HG02943 (cell line): ENCODE data around the gene FERMT3.

ENCODE experiments used
- ATAC-seq: cut with Tn5 transposase; IDR thresholded peaks from one replicate; pipeline ENCODE4 v1.9.1; 2021; ENCODE audit warnings: mild to moderate bottlenecking, low read depth, moderate library complexity; ENCODE audit not compliant: unreplicated experiment

FERMT3 gene

DNA sequence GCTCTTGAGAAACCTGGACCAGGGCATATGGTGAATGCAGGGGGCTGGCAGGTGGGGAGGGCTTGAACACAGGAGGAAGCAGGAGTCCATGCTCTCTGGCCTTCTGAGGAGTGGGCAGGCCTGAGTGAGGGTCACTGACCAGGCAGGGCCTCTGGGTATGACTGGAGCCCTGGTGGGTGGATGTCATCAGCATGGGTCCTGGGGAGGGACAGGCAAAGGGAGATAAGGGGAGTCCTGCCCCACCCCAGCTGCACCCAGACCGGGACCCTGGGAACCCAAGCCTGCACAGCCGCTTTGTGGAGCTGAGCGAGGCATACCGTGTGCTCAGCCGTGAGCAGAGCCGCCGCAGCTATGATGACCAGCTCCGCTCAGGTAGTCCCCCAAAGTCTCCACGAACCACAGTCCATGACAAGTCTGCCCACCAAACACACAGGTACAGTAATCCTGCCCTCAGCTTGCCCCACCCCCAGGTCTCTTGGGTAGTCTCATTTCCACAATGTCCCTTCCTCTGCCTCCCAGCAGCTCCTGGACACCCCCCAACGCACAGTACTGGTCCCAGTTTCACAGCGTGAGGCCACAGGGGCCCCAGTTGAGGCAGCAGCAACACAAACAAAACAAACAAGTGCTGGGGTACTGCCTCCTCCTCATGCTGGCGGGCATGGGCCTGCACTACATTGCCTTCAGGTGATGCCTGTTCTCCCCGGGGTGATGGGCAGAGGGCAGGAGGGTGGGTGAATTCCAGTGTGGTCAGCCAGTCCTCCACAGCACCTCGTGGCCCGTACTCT lies 25.9 kb downstream of the FERMT3 start:
- ATAC-seq = no peak

DNA sequence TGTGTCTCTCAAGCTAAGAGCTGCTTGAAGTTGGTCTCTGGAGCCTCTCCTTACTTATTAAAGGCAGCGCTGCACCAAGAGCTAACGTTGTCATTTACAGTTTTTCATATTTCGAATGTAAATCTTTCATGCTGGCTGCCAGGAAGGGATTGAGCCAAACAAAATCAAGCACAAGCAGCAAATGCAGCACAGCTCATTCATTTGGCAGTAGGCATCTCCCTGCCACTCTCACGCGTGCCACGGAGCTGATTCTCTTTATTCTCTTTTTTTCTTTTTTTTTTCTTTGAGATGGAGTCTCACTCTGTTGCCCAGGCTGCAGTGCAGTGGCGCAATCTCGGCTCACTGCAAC lies 26.4 kb downstream of the FERMT3 start:
- ATAC-seq = no peak

DNA sequence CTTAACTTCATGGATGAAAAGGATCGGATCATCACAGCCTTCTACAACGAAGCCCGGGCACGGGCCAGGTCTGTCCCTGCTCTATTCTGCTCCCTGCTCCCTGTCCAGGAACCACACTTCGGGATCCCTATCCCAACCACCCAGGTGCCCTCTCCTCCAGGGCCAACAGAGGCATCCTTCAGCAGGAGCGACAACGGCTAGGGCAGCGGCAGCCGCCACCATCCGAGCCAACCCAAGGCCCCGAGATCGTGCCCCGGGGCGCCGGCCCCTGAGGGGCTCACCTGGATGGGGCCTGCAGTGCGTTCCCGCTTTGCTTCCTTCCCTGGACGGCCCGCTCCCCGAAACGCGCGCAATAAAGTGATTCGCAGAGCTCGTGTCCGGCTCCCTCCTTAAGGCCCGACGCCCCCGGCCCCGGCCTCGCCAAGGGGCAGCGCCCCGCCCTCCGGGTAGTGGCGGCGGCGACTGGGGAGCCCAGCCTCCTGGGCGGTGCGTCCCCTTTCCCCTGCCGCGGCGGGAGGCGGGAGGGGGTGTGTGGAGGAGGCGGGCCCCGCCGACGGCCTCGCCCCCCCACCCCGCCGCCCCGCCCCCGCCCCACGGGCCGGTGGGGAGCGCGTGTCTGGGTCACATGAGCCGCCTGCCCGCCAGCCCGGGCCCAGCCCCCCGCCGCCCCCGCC lies 27.5 kb downstream of the FERMT3 start, which contains the start of gene VEGFB:
TSS of gene VEGFB (plus strand) at position 672 of the 674 bp plus-strand sequence. CDS start 250 bp downstream, outside the sequence.
- ATAC-seq = no peak

DNA sequence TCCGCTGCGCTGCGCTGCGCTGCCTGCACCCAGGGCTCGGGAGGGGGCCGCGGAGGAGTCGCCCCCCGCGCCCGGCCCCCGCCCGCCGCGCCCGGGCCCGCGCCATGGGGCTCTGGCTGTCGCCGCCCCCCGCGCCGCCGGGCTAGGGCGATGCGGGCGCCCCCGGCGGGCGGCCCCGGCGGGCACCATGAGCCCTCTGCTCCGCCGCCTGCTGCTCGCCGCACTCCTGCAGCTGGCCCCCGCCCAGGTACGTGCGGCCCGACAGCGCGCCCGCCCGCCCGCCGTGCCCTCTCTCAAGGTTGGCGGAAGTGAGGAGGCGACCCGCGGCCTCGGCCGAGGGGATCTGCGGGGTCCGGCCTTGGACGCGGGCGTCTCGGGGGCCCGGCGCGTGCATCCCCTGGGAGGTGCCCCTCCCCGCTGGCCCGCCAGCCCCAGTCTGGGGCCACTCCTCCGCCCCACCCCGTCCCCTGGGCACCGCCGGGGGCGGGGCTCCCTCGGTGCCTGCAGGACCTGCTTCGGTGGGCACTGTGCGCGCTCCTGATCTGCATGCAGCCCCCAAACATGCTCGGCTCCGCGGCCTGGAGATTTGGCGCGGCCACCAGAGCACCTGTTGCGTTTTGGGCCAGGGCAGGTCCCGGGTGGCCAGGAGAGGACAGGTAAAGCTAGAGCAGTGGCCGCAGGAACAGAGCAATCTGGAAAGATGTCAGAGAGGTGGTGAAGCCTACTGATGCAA lies 28.3 kb downstream of the FERMT3 start:
- ATAC-seq = no peak

DNA sequence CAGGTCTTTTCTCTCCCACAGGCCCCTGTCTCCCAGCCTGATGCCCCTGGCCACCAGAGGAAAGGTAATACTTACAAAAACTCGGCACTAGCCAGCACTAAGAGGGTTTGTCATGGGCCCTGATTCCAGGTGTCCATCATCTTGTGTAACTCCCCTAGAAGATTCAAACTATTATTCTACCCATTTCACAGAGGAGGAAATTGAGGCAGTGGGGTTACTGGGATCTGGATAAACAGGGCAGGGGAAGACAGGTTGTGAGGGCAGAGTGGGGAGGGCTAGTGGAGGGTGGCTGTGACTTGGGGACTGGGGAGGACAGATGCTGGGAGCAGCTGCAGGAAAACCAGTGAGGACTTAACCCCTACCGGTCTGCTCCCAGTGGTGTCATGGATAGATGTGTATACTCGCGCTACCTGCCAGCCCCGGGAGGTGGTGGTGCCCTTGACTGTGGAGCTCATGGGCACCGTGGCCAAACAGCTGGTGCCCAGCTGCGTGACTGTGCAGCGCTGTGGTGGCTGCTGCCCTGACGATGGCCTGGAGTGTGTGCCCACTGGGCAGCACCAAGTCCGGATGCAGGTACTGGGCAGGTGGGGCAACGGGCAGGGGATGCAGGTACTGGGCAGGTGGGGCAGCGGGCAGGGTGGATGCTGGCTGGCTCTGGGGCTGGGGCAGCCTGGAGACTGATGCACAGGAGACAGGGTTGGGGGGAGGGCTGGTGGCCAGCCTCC lies 29.1 kb downstream of the FERMT3 start:
- ATAC-seq = no peak

DNA sequence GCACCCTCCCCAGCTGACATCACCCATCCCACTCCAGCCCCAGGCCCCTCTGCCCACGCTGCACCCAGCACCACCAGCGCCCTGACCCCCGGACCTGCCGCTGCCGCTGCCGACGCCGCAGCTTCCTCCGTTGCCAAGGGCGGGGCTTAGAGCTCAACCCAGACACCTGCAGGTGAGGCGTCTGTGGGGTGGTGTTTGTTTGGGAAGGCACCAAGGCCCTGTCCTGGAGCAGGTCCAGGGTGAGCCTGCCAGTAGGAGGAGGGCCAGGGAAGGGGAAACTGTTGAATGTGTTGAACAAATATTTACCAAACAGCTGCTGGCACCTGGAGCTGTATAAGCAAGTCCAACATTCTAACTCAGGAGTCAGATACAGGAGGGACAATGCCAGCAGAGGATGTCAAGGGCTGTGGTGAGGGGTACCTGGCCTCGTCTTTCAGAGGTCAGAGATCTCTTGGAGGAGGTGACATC lies 31.0 kb downstream of the FERMT3 start:
- no peak for ATAC-seq

DNA sequence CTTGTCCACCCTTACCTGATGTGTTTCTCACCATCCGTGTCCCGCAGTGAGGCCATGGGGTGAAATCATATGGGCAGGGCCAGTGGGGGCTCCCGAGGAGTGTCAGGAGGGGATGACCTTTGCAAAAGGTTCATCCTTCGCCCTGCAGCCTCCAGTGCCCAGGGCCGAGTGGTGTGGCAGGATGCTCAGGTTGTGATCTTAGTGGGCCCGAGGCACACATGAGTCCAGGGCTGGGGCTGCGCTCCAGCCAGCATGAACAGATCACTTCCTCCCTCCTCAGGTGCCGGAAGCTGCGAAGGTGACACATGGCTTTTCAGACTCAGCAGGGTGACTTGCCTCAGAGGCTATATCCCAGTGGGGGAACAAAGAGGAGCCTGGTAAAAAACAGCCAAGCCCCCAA lies 31.6 kb downstream of the FERMT3 start:
- no peak for ATAC-seq

DNA sequence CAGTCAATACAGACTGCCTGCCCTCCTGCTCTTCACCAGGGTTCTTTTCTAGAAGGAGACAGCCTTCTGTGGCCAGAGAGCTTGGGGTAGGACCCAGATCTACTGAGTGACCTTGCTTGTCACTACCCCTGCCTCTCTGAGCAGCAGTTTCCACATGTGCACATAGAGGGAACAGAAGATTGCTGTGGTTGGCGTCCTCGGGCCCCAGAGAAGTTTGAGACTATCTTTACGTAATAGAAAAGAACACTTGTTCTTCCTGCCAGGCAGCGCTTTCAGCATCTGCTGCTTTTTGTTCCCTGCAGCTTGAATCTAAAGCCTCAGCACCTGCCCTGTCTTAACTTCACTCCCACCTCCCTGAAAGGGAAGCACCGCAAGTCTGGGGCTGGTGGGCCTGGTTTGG lies 32.5 kb downstream of the FERMT3 start:
- no peak for ATAC-seq

DNA sequence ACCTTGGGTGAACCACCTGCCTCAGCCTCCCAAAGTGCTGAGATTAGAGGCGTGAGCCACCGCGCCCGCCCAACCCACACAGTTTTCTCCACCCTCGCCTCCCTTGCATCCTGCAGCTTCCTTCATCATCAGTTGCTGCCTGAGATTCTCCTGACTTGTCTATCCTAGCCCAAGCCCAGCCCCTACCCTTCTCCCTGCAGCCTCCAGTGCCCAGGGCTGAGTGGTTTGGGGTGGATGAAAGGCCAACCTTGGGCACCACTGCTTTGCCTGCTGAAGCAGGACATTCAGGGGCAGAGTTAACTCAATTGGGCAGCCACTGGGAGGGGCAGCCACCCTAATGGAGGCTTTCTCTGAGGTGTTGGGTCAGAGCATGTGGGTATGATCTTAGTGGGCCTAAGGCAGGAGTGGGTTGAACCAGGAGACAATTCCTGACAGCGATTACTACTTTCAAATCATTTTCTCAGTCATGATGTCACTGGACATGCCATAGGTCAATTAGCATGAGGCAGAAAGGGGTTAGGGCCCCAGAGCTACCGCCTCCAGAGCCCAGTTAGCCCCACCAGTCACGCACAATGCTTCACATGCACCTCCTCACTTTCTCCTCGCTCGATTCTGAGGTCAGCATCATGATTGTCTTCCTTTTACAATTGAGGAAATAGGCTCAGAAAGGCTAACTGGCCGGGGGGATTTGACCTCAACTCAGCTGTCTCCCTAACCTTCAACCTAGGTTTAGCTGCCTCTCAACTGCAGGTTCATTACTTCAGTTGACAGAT lies 33.3 kb downstream of the FERMT3 start:
- no peak for ATAC-seq

DNA sequence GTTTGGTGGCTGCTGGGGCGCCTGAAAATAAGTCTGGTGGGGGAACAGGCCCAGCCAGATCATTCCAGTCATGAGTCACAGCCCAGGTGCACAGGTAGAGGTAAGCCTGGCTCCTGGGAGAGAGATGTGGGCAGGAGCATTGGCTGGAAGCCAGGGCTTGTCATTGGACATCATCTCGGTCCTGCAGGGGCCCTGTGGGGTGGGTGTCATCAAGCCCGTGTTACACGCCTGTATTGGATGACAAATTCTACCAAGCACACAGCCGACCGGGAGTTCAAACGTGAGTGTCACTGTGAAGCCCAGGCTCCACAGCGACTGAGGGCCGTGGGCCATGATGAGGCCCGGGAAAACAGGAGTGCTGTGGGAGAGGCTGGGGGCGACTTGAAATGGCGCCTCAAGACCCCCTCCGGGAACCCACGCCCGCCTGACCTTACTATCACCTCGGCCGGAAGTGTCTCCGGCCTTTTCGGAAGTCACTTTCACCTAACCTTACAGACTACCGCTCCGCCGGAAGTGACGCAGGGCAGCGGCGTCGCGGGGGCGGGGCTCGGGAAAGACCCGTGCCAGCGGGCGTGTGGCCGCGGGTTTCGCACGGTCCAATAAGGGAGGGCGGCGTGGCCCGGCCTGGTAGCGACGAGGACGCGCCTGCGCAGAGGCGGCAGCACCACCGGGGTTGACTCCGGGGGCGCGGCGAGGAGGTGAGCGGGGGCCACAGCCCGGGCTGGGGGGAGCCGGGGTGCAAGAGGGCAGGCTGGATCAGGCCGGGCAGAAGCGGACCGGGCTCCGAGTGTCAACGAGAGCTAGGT lies 34.1 kb downstream of the FERMT3 start, which contains the start of gene FKBP2:
TSS of gene FKBP2 (plus strand) at position 661 of the 806 bp plus-strand sequence. CDS start 1,293 bp downstream, outside the sequence.
- peak; percentile 48 for ATAC-seq

DNA sequence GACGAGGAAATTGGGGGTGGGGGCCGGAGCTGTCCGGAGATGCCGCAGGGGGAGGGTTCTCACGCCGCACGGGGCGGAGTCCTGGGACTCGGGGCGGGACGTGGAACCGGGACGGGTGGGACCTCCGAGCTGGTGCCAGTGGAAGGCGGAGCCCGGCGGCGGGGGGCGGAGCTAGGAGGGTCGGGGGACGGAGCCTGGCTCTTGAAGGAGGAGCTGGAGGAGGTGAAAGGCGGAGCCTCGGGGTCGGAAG lies 34.6 kb downstream of the FERMT3 start:
- peak; percentile 50 for ATAC-seq

DNA sequence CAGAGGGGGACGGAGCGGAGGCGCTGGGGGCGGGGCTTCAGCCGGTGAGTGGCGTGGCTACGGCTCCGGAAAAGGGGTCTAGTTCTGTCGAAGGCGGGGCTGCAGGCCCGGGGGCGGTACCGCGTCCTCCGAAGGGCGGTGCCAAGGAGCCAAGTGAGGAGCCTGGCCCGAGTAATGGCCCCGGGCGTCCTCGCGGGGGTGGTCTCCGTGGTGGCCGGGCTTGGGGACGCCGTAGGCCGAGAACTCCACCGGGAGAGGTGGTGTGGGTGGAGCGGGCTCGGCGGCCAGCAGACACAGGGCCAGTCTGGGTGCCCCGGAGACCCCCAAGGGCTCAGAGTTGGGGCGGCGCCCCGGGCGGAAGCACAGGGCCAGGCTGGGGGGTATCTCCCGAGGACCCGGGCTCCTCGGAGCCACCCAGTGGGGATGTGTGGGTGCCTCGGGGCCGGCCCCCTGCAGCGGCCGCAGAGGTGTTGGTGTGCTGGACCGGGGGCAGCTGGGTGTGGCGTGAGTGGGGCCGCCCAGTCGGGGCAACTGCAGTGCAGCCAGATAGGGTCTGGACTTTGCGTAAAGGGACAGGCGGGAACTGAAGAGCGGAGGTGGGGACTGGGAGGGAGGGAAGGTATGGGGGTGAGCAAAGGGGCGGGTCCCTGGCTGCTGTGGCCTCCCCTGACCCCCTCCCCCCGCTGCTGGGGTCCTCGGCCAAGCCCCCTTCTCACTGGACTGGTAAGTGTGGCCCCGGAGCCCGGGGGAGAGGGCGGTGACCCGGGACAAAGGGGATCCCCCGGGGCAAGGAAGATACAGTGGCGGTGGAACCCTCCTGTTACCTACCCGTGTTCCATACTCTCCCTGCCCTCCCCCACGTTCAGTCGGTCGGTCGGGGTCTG lies 35.2 kb downstream of the FERMT3 start:
- peak; percentile 6 for ATAC-seq

DNA sequence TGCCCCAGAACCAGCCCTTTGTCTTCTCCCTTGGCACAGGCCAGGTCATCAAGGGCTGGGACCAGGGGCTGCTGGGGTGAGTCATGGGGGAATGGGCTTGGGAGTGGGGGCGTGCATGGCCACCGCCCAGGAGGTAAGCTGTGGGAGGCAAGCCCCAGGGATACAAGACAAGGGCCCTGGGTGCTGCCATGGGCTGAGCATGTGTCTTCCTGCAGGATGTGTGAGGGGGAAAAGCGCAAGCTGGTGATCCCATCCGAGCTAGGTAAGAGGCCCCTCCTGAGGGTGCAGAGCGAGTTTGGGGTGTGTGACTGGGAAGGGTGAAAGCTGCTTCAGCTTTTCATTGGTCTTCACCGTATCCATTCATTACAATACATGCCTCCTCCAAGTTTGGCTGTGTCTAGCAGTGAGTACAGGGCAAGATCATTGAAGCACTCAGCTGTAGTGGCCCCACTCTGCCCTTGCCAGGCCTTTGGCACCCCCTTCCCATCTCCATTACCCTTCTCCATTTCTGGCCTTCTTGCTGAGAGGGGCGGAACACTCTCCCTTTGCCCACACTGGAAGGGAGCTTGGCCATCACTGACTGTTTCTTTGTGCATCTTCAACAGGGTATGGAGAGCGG lies 36.8 kb downstream of the FERMT3 start:
- ATAC-seq = no peak

DNA sequence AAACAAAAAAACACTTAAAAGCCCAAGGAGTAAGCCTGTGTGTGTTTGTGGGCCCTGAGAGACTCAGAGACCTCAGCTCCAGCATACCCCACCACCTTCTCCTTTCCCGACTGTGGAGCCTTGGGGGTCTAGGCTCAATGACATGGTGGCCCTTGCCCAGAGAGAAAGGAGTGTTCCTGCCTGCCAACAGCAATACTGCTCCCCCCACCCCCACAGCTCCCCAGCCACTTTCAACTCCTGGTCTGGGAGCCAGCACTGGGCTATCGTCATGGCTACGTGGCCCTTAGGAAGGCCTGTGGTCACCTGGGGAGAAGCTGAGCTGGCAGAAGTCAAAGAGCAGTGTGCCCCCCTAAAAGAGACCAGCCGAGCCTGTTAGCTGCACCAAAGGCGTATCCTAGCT lies 37.6 kb downstream of the FERMT3 start:
- ATAC-seq = no peak

DNA sequence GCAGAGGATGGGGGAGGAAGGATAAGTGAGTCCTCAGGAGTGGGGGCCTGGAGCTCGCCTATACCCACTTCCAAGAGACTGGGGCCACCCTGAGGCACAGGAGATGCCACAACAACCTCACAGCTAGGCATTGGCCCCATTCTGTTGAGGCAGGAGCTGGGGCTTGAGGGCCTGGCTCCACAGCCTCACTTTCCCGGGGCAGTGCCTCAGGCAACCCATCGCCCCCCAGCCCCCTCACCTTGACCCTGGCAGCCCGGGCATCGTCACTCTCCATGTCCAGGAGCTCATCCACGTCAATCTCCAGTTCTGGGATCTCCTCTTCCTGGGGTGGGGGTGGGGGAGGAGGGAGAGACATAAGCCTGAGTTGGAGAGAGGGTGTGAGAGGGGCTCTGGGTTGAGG lies 38.4 kb downstream of the FERMT3 start:
- no peak for ATAC-seq

DNA sequence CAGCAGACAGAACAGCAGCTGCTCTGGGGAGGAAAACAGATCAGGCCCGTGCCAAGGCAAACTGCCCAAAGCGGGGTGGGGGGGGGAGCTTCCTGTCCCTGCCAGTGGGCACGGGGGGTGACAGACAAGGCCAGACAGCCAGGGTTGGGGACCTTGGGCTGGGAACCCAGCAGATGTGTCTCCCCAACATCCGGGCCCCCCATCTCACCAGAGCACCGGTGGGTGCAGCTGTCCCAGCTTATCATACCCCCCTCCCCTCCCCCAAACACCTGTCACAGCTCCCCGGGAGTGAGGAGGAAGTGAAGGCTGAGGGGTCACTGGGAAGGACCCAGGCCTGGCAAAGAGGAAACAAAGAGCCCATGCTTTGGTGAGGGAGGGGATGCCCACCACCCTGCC lies 38.9 kb downstream of the FERMT3 start:
- no peak for ATAC-seq

DNA sequence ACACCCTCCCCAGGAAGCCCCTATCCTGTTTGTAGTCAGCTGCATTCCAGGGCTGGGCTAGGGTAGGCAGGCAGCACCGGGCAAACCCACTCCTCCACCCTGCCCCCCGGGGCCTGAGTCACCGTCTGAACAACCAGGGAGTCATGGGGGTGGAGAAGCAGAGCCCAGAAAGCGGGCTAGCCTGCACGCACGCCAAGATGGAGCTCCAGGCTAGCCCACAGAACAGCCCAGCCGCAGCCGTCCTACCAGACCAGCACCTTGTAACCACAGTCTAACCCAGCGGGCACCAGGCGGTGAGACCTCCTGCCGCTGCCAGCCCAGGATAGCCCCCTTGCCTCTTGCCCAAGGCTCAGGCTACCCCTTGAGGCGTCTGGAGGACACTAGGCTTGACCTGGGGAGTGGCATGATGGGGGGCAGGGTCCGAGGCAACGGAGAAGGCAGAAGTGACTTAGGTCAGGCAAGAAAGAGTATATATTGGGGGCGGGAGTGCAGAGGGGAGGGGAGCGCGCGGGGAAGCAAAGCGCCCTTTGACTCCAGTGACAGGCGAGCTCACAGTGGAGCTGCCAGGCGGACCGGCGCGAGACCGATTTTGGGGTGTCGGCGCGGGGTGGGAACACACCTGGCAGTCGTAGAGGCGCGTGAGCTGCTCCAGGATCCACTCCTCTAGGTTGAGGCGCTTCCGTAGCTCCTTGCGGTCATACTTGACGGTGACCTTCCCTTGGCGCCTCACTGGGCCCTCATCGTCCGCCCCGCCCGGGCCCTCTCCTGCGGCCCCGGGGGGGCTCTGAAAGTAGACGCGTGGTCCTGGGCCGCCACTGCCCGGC lies 39.5 kb downstream of the FERMT3 start:
- ATAC-seq = no peak
